Urinary bladder (tissue), 4 donors: ENCODE results near the gene RAB27A. TPM values are rescaled to one million over a fixed set of nuclear protein-coding genes. Genes with fewer than 3 reads are reported as not detected.
"Not testable (repeated sequence)": the region's sequence is repeated elsewhere in the genome, so short reads cannot be mapped to it uniquely, and the experiment has no call there.

ENCODE experiments used
- DNase-seq: peaks from one replicate; pipeline ENCODE4 v3.0.0-alpha.2; 2015; ENCODE audit errors: extremely low spot score
- H3K27ac ChIP-seq: one replicate; pipeline ENCODE4 v1.5.1; 2013; ENCODE audit warnings: low read depth, mild to moderate bottlenecking, moderate library complexity
- H3K36me3 ChIP-seq: one replicate; pipeline ENCODE4 v1.6.1; 2013; ENCODE audit warnings: mild to moderate bottlenecking, moderate library complexity; ENCODE audit not compliant: insufficient read depth
- H3K4me1 ChIP-seq: one replicate; pipeline ENCODE4 v1.6.1; 2013; ENCODE audit warnings: mild to moderate bottlenecking, moderate library complexity; ENCODE audit not compliant: insufficient read depth
- H3K4me3 ChIP-seq: one replicate; pipeline ENCODE4 v1.5.1; 2013; ENCODE audit warnings: low read depth, low read length
- WGBS: extraction: QIAGEN DNeasy Blood & Tissue Kit; methylation state at CpG from one replicate; pipeline ENCODE4 v1.1.7; 2013; 5-methylcytosine and 5-hydroxymethylcytosine counted together
- polyA plus RNA-seq: library from polyadenylated mRNA; stranded (reverse); fragments of 200-250 nt; gene quantifications from one replicate; pipeline ENCODE4 v1.2.3, GENCODE V29; 2013
- total RNA-seq: library from RNA; depleted of rRNA; stranded (reverse); fragments of >200 nt; gene quantifications from one replicate; pipeline ENCODE4 v1.2.3, GENCODE V29; 2014
- donor health status: healthy with polysubstance abuse.
- donor health status: healthy.

Gene RAB27A
- total and polyA plus RNA-seq, 2 donors: 17.2 to 30.8 TPM

DNA sequence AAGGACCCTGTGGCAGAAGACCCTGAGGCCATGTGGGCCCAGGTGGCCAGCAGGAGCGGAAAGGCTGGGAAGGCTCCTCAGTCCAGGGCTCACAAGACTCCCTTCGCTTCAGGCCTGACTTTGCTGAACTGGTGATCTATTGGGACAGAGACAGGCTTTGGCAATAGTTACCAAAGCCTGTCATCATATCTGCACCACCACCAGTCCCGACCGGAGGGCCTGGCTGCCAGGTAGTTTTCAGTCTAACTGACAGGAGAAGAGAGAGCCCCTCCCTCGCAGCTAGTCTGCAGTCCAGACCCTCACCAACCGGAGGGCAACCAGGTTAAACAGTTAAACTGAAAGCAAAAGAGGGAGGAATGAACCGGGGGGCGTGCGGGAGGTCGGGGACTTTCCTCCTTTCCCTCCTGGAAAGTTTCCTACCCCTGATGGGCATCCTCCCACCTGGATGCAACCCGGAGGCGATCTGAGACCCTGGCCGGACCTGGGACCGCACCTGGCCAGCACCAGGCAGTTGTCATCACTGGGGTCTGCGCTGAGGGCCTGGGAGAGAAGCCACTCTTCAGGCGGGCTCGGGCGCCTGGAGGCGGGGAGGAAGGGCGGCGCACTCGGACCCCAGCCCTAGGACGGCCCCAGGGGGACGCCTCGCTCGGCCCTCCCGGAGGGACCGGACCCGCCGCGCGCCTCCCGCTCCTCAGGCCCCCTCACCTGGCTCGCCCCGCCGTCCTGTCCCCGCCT lies 435 bp downstream of the RAB27A start:
- peak overlapping the region; percentile 80 for H3K27ac ChIP-seq
- WGBS: 3% methylated on average over 37 of the region's 37 CpGs
- peak overlapping the region; percentile 81 for H3K4me3 ChIP-seq
- no peaks in the 10 kb centered on the region for H3K36me3 ChIP-seq
- no peak for DNase-seq
- H3K4me1 ChIP-seq: no peaks in the 10 kb centered on the region

DNA sequence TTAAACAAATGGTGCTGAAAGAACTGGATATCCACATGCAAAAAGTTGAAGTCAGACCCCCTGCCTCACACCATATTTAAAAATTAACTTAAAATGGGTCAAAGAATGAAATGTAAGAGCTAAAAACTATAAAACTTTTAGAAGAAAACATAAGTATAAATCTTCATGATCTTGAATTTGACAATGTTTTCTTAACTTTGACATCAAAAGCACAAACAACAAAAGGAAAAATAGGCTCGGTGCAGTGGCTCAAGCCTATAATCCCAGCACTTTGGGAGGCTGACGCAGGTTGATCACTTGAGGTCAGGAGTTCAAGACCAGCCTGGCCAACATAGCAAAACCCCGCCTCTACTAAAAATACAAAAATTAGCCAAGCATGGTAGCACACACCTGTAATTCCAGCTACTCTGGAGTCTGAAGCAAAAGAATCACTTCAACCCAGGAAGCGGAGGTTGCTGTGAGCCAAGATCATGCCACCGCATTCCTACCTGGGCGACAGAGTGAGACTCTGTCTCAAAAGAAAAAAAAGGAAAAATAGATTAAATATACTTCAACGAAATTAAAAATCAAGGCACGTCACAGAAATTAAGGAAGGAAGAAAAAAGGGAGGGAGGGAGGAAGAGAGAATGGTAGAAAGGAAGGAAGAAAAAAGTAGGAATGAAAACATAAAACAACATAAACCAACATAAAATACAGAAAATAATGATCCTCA lies 1.5 kb downstream of the RAB27A start:
- H3K4me3 ChIP-seq: no peak overlapping the region
- H3K27ac ChIP-seq: no peak overlapping the region
- H3K4me1 ChIP-seq: no peaks in the 10 kb centered on the region
- DNase-seq: no peak
- 92% methylated on average over 8 of the region's 8 CpGs for WGBS
- H3K36me3 ChIP-seq: no peaks in the 10 kb centered on the region

DNA sequence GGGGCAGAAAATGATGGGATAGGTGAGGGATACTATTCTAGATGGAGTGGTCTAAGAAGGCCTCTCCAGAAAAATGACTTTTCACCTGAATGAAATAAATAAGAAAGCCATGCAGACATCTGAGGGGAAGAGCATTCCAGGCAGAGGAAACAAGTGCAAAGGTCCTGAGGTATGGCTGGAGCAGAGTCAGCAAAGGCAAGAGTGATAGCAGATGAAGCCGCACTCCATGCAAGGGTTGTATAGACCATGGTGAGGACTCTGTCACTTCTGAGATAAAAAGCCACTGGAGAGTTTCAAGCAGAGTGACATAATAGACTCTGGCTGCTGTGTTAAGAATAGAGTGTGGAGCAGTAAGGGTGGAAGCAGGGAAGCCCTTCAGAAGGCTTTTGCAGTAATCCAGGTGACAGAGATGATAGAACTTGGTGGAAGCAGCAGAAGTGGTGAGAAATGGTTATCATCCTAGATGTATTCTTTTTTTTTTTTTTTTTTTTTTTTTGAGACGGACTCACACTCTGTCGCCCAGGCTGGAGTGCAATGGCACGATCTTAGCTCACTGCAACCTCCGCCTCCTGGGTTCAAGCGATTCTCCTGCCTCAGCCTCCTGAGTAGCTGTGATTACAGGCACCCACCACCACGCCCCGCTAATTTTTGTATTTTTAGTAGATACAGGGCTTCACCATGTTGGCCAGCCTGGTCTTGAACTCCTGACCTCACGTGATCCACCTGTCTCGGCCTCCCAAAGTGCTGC lies 3.0 kb downstream of the RAB27A start:
- not testable (repeated sequence) for H3K36me3 ChIP-seq, DNase-seq, H3K4me3 ChIP-seq, H3K4me1 ChIP-seq, H3K27ac ChIP-seq
- 95% methylated on average over 10 of the region's 10 CpGs for WGBS

DNA sequence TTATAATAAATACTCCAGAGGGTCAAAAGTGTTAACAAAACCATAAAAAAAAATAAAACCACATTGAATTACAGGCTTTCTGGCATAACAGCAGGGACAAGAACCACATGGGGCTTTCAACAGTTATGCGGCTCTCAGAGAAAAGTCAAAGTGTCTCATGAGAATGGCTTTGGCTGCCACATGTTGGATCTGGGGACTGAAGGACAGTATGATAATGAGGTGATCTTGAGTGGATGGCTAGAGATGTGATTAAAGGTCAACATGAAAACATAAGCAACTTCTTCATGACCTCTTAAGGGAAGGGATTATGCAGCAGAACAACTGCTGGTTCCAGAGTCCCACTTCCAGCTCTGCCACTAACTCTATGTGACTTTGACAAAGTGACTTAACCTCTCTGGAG lies 5.2 kb downstream of the RAB27A start:
- Histone ChIP-seq H3K4me1 (no peaks in the 10 kb centered on the region), H3K36me3 (no peaks in the 10 kb centered on the region), H3K4me3 (no peak overlapping the region), H3K27ac (no peak overlapping the region)
- DNase-seq: no peak
- WGBS: 85% methylated on average over 1 of the region's 1 CpG

DNA sequence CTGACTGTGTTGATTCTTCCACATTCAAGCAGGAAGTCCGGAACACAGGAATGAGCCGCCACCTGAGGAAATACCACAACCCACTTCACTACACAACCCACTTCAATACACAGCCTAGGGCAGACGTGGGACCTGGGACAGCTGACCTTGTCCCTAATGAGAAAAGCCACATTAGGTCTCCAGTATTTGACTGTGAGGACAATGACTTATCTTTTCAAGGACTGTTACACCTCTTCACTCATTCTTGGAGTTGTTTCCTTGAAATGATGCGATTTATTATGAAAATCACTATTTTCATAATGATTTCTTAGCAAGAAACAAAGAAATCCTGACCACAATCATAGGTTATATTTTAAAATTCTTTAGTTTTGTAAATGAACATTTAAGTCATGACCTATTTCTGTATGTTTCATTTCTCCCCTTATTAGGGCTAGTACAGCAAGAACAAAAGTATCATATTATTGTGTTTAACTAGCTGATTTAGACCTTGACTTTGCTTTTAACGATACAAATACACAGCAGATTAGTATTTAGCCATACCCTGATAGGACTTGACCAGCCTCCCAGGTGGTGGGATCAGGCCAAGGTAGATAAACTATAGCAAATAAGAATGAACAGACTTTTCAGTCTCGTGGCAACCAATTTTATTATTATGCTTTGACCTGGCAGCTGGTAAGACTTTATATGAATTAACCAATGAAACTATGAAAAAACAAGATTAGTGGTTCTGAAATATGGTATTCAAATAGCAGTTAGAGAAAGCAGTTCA lies 6.0 kb downstream of the RAB27A start:
- WGBS: 83% methylated on average over 6 of the region's 6 CpGs

DNA sequence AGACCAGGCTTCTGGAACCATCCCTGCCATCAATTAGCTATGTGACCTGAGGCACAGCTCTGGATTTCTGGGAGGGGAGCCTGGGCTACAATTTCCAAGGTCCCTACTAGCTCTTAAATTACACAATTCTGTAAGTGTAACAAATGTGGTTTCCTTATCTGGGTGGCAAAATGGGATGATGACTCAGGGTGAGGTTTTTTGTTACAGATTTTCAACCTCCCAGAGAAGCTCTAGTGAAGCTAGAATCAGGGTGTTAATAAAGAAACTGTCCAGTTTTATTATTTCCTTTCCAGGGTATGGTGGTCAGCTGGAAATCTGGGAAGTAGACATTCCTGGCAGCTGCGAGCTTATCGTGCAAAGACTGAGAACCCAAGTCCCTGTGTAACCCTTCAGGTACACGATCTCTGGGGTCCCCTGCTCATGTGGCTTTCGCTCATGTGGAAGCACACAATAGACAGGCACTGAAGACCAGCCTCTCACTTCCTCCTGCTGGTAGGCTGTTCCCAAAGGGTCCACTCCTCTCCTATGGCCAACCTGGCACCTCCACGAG lies 7.3 kb downstream of the RAB27A start:
- Histone ChIP-seq H3K36me3 (no peaks in the 10 kb centered on the region), H3K27ac (no peak overlapping the region), H3K4me1 (no peaks in the 10 kb centered on the region), H3K4me3 (no peak overlapping the region)
- 58% methylated on average over 5 of the region's 5 CpGs for WGBS
- DNase-seq: no peak

More for the DNA sequence above, 6.0 kb downstream of the RAB27A start:
- Histone ChIP-seq H3K36me3 (no peaks in the 10 kb centered on the region), H3K4me1 (no peaks in the 10 kb centered on the region), H3K27ac (peak overlapping the region; percentile 29), H3K4me3 (no peak overlapping the region)
- DNase-seq: no peak

DNA sequence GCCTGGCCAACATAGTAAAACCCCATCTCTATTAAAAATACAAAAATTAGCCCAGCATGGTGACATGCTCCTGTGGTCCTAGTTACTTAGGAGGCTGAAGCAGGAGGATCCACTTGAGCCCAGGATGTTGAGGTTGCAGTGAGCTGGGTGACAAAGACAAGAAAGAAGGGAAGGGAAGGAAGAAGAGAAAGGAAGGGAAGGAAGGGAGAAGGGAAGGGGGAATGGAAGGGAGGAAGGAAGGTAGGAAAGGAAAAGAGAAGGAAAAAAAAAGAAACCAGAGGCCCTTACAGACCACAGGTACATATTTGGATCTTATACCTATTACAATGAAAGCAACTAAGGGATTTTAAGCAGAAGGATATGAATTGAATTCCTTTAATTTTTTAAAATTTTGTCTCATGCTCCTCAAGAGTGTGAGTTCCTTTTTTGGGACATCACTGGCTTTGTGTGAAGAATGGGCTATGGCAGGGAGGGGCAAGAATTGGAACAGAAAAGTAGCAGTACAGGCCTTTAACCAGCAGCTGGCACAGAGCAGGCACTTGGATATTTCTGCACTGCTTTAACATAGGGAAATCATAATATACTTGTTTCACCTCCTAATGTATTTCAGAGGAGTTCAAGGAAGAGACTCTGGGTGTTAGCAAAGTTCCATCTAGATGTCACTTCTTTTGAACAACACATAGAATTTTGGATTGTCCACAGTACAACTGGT lies 7.9 kb downstream of the RAB27A start:
- DNase-seq: no peak
- no peaks in the 10 kb centered on the region for H3K36me3 ChIP-seq

DNA sequence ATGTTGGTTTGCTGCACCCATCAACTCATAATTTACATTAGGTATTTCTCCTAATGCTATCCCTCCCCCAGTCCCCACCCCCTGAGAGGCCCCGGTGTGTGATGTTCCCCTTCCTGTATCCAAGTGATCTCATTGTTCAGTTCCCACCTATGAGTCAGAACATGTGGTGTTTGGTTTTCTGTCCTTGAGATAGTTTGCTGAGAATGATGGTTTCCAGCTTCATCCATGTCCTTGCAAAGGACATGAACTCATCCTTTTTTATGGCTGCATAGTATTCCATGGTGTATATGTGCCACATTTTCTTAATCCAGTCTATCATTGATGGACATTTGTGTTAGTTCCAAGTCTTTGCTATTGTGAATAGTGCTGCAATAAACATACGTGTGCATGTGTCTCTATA lies 9.0 kb downstream of the RAB27A start:
- not testable (repeated sequence) for H3K4me1 ChIP-seq, H3K4me3 ChIP-seq, H3K27ac ChIP-seq, H3K36me3 ChIP-seq, DNase-seq
- WGBS: 94% methylated on average over 2 of the region's 2 CpGs

More for the DNA sequence above, 7.9 kb downstream of the RAB27A start:
- Histone ChIP-seq H3K27ac (no peak overlapping the region), H3K4me1 (no peaks in the 10 kb centered on the region), H3K4me3 (no peak overlapping the region)

DNA sequence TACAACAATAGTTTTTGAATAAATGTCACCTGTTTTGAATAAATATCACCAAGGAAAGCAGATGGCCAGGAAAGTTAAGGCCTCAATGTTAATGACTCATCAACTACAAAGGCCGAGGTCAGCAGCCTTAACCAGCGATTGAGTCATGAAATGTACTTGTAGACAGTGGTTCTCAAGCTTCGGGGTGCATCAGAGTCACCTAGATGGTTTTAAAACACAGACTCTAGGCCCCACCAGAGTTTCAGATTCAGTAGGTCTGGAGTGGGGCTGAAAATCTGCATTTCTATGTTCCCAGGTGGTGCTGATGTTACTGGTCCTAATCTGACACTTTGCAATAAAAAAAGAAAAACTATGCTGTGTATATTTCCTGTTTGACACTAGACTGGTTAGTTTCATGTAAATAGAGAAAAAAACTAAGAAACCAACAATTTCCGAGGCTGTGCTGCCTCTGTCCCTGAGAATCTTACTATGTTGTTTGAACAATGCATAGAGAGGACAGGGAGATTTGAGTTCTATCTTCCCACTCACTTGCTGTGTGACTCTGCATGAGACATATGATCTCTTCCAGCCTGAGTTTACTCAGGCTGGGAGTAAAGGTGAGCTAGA lies 9.8 kb downstream of the RAB27A start:
- no peaks in the 10 kb centered on the region for H3K4me1 ChIP-seq
- H3K4me3 ChIP-seq: no peak overlapping the region
- 64% methylated on average over 4 of the region's 4 CpGs for WGBS
- DNase-seq: no peak
- H3K27ac ChIP-seq: no peak overlapping the region
- H3K36me3 ChIP-seq: no peaks in the 10 kb centered on the region

DNA sequence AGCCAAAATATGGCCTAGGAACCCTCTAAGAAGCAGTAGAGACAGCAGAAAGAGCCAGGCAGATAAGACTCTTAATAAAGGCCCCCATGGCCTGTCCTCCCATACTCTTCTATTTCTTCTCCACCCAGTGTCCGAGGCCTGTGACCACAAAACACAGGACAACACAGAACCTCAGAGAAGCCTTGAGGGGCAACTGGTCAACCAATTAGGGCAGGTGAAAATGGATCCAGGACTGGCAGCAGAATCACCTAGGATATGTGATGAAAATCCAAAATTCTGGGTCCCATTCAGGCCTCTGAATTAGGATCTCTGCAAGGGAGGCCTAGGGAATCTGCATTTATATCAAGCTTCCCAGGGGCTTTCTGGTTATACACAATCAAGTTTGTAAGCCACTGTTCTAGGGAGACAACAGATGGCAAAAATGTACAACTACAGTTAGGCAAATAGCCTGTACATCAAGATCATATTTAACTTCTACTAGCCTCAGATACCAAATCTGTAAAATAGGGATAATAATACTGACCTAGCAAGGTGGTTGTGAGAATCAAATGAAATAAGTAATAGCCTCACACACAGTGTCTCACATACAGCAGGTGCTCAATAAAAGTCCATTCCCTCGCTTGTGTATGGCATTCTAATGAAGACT lies 10.4 kb downstream of the RAB27A start:
- no peaks in the 10 kb centered on the region for H3K4me1 ChIP-seq
- no peaks in the 10 kb centered on the region for H3K36me3 ChIP-seq
- WGBS: 93% methylated on average over 2 of the region's 2 CpGs
- H3K27ac ChIP-seq: no peak overlapping the region
- no peak for DNase-seq
- no peak overlapping the region for H3K4me3 ChIP-seq

DNA sequence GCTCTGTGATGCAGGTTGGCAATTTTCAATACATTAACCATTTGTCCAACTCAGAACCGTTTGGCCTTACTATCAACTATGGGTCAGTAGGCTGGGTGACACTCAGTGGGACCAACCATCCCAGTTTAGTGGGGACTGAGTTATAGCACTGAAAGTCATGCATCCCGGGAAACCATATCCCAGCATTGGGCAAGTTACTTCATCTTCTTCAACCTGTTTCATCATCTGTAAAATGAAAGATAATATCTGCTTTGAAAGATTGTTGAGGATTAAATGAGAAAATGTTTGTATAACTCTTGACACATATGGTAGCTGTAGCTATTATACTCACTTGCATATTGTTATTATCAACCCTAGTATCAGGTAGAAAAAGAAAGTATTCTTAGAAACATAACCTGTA lies 11.9 kb downstream of the RAB27A start:
- Histone ChIP-seq H3K4me1 (no peaks in the 10 kb centered on the region), H3K27ac (no peak overlapping the region), H3K36me3 (no peaks in the 10 kb centered on the region), H3K4me3 (no peak overlapping the region)
- DNase-seq: no peak
- 85% methylated on average over 2 of the region's 2 CpGs for WGBS

DNA sequence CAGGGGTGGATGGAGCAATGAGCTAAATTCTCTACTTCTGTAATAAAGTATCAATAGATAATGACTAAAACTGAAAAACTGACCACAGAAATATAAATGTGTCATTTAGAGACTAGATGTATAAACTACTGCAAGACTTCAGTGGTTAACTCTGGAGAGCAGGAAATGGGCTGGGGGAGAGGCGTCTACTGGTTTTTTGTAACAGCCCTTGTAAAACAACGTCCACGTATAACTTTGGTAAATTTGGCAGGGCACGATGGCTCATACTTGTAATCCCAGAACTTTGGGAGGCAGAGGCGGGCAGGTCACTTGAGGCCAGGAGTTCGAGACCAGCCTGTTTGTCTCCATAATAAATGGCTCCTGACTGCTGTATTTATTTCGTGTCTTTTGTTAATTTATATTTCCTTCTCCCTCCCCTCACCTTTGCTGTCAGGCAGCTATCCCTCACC lies 12.5 kb downstream of the RAB27A start:
- no peak for DNase-seq
- no peak overlapping the region for H3K27ac ChIP-seq
- H3K36me3 ChIP-seq: no peaks in the 10 kb centered on the region
- 42% methylated on average over 7 of the region's 7 CpGs for WGBS
- H3K4me3 ChIP-seq: no peak overlapping the region
- no peaks in the 10 kb centered on the region for H3K4me1 ChIP-seq
